ENCODE results near the gene SGMS1.

Gene SGMS1

DNA sequence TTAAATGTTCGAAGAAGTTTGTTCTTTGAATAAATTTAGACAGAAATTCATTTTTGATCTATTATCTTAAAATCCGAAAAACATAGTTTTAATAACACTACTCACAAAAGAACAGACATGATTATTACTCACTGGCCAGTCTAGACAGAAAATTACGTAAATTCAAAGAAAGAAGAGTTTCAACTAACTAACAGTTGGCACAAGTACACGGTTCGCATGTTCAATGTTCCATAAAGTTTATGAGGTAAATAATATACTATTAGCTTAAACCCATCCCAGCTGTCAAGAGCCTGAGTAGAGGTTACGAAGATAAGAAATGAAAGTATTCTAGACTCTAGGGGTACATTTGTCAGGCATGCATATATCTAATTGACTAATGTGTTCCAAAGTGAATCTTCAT is 220.7 kb downstream of the SGMS1 start:
- no peak for DNase-seq (ENCODE audit: low read depth in 2 of 2, low spot score in 1 of 2)

DNA sequence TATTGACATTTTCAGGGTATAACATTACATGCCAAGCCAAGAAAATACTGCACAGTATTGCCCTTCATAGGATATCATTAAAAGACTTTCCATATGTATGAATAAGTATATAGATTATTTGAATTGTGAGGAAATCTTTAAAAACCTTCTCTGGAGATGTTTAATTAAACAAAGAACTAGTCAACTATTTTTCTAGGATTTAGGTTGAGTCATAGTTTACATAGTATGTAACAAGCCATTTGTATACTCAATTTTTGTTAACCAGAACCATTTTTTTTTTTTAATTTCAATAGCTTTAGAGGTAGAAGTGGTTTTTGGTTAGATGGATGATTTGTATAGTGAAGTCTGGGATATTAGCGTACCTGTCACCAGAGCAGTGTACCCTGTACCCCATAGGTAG is 221.3 kb downstream of the SGMS1 start:
- DNase-seq (ENCODE audit: low read depth in 2 of 2, low spot score in 1 of 2) = no peak

DNA sequence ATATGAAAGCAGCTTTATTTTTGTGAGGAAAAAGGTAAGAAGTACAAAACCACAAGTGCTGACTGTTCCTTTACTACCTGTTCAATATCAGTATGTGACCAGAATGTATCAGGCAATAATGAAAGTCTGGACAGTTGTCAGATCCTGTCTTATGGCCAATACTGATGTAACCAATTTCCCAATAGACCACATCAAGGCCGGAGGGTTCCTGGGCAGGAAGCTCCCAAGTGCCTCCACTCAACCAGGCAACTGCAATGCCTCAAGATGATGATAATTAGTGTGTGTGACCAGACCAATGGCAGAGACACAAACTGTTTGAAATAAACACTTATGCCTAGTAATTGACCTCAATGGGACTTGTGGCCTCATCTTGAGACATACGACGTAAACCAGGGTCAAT is 223.1 kb downstream of the SGMS1 start:
- DNase-seq (ENCODE audit: low read depth in 2 of 2, low spot score in 1 of 2) = no peak

DNA sequence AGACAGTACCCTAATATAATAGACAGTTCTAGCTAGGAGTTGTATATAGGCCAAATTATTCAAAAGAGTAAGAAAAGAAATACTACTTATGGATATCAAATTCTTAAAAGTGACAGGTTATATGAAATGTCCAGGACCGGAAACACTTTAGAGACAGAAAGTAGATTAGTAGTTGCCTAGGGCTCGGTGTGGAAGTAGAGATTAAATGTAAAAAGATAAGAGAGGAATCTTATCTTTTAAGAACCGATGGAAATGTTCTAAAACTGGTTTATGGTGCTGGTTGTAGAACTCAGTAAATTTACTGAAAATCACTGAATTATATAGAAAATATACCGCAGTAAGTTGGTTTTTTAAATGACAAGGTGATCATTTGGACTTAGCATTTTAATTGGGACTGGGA is 224.9 kb downstream of the SGMS1 start:
- DNase-seq (ENCODE audit: low read depth in 2 of 2, low spot score in 1 of 2) = no peak

DNA sequence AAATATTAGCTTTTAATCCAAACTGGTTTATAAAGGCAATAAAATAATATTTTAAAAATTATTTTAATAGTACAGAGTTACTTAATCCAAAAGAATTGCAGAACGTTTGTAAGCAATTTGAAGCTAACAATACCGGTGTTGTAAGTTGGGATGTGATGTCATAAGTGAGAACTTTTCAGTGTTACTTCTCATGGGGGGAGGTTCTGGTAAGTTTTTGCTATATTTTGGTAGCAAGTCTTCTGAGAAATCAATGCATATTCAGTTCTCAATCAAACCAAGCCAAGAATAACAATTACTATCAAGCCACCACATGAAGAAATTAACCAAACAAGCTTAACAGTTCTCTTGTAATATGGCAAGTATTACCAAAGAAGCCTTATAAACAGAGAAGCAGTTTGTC is 225.4 kb downstream of the SGMS1 start:
- DNase-seq (ENCODE audit: low read depth in 2 of 2, low spot score in 1 of 2) = no peak

DNA sequence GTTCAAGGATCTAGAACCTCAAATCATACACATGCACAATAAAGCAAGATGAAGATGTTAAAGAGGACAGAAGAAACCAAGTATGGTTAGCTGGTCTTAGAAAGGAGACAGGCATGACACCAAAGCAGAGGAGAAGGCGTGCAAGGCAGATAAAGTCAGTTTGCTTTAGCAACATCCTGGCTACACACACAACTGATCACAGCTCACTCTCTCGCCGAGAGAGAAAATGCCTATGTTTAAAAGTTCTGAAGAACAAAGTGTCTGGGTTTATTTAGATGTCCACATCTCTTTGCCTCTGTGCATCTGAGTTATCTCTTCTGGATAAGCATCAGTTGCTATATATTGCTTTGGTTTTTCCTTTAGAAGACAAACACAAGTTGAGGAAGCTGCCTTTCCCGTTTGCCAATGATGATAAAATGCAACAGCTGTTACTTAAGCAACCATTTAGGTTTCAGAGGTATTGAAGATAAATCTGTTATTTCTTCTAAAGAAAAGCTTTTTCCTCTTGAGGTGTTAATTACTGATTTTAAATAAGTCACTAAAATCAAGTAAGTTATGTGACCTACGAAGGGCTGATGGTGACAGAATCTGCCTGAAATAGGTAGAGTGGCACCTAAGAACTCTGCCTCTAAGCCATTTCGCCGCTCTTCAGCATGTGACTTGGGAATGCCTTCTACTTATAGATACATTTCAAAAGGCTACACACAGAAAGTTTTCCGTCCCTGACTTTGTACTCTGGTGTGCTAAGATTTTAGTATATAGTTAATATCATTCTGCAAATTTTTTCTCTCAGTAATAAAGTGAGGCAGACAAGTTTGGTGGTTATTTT is 226.2 kb downstream of the SGMS1 start:
- DNase-seq (ENCODE audit: low read depth in 2 of 2, low spot score in 1 of 2) = no peak

DNA sequence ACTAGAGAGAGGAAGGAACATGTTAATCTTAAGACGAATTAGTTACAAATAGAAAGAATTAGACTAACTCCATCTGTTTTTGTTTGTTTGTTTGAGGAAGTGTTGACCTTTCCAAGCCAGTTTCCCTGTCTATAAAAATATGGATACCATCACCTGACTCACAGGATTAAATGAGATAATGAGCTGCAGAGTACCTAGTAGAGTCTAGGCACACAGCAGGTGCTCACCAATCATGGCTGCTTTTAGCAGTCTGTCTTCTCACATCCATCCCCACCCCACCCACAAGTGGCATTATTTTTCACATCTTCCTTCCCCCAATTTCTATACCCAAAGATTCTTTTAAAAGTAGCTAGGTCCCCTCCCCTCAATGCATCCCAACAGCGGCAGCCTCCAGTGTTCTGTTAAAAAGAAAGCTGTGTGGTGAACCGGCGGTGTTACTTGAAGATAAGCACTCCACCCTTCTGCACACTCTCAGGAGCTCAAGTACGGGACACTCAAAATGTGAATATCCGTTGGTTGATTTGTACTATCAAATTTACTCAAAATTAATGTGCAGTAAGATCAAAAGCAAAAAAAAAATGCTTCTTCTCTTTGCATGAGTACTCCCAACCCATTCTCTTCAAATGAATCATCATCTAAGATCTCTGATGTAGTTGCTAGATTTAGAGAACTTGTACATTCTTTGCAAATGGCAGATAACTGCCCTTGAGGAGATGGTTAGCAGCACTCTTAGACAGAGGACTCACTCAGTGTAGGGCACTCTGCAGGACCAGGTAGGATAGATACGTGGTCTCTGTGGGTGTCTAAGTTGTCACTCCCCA is 227.1 kb downstream of the SGMS1 start:
- no peak for DNase-seq (ENCODE audit: low read depth in 2 of 2, low spot score in 1 of 2)

DNA sequence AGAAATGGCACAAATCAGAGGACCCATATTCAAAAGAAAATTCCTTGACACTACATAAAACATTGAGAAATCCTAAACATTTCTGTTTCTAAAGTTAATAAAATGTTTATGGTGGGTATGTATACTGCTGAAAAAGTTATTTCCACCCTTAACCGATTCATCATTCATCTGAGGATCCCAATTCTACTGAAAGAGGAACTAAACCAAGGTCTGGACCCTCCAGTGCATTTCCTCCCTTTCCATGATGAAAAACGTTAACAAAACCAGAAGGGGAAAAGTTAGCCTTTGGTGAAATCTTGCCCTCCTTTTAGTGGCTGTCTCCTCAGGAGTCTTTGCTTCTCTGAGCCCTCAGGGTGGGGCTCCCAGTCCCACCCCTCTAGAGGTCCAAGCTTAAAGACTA is 227.9 kb downstream of the SGMS1 start:
- no peak for DNase-seq (ENCODE audit: low read depth in 2 of 2, low spot score in 1 of 2)

DNA sequence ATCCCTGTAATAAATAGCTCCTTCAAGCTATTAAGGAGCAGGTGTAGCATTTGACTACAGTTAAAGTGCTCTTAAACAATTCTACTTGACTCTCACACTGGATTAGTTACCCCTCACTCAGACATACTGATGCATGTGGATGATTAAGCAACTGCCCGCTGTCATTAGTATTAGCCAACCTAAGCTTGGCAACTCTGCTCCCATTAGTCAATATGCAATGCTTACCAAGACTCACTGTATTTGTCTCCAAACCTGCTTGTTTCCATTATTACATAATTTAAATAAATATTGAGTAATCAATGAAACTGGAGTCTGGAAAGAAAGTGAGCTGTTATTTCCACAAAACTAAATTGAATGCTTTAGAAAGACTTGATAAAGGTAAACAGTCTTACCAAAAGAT is 228.5 kb downstream of the SGMS1 start:
- no peak for DNase-seq (ENCODE audit: low read depth in 2 of 2, low spot score in 1 of 2)

DNA sequence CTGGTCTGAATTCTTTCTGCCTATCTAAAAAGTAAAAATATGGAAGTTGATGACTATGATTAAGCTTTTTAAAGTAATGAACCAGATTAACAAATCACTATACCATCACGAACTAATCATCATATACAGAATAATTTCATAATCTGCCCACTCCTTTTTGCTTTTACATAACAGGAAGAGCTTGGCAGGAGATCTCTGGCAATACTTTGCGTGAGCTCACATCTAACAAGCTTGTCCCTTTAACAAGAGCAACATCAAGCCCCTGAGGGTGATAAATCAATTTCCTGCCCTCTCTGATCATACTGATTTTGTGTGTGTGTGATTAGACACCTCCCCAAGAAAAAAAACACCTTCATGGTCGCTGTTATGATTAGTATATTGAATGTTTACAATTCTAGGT is 228.9 kb downstream of the SGMS1 start:
- no peak for DNase-seq (ENCODE audit: low read depth in 2 of 2, low spot score in 1 of 2)

DNA sequence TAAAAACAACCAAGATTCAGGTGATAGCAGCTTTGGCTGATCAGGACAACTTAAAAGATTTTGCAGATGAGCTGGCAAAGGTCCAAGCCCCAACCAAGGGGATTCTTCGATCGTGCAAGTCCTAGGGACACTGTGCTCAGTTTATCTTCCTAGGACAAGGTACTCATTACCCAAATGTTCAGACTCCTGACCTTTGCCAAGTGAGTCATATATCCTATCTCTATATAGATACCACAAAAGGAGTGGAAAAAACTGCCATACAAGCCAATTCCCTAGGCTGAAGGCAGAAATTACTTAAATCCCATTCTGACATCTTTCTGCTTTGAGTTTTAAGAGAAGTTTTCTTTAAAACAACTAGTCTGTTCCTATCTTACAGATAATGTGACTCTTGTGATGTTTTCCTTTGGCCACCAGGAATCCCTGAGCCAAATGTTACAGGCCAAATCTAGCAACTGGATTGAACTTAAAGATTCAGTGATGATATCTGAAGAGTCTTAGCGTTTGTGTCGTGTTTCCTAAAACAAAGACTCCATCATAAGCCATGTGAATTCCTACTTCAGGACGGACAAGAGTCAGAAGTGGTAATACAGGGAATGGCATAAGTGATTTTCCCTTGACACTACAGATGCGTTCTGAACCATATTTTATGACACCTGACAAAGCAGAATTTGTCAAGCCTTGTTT is 229.8 kb downstream of the SGMS1 start:
- no peak for DNase-seq (ENCODE audit: low read depth in 2 of 2, low spot score in 1 of 2)

DNA sequence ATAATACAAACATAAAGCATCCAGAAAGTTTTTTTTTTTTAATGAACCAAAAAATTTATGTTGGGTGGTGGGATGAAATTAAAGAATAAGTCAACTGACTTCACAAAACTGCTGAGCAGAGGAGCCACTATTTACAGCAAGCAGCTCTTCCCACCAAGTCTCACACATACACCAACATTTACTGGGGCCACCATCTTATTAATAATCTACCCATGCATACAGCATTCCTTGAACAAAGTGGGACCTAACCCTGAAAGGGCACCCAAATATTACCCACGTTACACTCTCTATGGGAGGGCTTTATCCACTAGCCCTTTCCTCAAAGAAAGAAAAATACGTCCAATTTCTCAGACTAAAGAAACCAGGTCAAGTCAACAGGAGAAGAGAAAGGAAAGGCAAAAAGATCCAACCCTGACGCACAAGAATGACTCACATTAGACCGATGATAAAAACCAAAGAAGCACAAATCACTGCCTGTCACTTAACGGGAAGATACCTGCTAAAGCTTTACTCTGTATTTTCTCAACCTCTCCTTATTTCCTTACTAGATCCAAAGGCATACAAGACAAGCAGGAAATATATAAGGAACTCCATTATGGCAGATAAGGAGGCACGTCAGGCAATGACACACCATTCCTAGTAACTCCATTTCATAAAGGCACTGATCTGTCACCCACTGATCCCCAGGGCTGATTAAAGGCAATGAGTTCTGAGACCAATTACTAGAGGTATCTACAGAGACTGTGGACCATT is 230.6 kb downstream of the SGMS1 start:
- no peak for DNase-seq (ENCODE audit: low read depth in 2 of 2, low spot score in 1 of 2)

DNA sequence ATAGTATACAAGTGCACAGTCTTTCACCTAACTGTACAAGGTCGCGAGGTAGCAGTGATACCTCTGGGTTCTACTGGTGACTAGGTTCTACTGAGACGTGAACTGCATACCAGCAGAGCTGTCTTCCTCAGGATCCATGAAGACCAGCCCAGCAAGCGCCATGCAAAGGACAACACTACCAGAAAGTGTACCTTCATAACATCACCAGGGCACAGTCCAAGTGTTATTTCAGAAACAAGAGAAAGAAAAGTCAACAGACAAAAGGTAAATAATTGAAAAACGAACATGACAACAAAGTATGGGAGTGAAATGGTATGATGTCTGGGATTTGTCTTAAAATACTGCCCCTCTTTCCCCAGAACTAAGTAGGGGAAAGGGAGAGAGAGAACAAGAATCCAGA is 231.3 kb downstream of the SGMS1 start:
- no peak for DNase-seq (ENCODE audit: low read depth in 2 of 2, low spot score in 1 of 2)

DNA sequence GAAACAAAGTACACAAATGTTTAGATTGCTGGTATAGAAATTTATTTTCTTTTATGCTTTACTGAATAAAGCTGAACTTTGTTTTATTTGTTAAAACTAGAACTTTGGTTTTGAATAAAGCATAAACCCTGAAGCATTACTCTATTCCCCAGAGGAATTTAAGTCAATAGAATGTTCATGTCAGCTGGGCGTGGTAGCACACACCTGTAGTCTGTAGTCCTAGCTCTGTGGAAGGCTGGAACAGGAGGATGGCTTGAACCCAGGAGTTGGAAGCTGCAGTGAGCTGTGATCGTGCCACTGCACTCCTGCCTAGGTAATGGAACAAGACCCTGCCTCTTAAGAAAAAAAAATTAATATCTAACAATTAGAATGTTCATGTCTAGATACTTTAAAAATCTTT is 233.5 kb downstream of the SGMS1 start:
- DNase-seq (ENCODE audit: low read depth in 2 of 2, low spot score in 1 of 2) = no peak

DNA sequence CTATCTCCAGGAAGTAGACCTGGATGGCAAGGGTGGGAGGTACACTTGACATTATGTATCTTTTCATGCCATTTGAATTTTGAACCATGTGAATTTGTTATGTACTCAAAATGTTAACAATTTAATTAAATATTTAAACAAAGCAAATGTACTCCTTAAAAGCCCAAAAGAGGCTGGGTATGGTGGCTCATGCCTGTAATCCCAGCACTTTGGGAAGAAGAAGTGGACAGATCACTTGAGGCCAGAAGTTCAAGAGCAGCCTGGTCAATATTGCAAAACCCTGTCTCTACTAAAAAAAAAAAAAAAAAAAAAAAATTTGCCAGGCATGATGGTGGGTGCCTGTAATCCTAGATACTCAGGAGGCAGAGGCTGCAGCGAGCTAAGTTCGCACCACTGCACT is 235.6 kb downstream of the SGMS1 start:
- DNase-seq (ENCODE audit: low read depth in 2 of 2, low spot score in 1 of 2) = no peak

DNA sequence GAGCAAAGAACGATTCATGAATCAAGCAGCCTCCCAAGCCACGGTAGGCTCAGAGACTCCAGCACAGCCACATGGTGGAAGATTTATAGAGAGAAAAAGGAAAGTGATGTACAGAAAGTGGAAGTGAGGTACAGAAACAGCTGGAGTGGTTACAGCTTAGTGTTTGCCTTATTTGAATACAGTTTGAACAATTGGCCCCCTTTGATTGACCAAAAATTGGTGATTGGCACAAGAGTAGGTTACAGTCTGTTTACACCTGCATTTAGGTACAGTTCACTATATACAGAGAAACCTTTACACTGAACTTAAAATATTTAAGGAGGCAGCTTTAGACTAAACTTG is 236.1 kb downstream of the SGMS1 start:
- DNase-seq (ENCODE audit: low read depth in 2 of 2, low spot score in 1 of 2) = no peak

DNA sequence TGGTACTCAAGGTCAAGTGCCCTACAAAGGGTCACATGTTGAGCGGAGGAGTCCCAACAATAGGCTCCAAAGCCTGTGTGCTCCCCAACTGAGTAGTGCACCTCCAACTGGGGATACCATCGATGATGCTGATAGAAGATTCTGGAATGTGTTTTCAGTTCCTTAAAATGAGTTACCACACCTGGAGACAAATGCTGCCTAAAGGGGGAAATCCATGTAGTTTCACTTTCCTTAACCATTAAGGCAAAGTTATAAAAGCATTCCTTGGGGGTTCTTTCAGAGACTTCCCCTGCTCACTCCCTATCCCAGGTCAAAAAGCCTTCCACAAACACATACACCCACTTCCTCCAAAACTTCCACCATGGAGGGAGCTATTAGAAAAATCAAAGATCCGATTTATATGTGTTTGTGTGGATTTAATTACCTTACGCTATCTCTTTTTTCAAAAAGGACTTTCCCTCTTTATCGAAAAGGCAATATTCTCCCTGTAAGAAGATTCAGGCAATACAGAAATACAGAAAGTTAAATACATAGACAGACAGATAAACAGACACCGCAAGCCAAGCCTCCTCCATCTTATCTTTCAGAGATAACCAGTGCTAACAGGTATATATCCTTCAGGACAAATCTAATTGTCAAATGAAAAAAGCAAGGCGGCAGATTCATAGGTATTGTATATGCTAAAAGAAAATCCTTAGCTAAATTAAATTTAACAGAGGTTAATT is 236.6 kb downstream of the SGMS1 start:
- DNase-seq (ENCODE audit: low read depth in 2 of 2, low spot score in 1 of 2) = no peak

DNA sequence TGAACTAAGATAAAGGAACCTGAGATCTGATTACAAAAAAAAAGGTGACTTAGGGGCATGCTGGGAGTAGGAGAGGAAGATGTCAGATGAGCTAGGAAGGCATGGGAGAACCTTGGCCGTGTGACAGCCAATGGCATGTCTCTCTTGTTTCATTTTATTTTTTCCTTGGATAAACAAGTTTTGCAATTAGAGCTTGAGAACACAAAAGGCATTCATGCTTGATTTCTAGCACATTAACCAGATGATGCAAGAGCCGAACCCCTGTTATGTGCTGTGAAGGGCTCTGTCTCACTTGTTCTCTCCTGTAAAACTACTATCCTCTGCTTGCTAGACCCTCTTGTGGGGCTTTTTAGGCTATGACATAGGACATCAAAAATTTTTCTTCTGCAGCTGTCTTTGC is 238.1 kb downstream of the SGMS1 start:
- DNase-seq (ENCODE audit: low read depth in 2 of 2, low spot score in 1 of 2) = no peak

DNA sequence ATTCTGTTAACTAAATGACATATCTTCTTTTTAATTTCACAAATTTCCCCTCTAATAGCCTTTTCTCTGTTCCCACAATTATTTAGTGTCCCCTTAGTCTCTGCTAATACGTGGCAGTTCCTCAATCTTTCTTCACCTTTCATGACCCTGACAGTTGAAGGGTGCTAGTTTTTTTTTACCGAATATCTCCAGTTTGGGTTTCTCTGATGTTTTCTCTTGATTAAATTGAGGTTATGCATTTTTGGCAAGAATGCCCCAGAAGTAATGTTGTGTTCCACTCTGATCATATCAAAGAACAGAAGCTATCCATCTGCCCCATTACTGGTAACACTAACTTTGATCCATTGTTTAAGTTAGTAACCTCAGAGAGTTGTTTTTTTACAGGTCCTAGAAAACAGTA is 238.9 kb downstream of the SGMS1 start:
- DNase-seq (ENCODE audit: low read depth in 2 of 2, low spot score in 1 of 2) = no peak

DNA sequence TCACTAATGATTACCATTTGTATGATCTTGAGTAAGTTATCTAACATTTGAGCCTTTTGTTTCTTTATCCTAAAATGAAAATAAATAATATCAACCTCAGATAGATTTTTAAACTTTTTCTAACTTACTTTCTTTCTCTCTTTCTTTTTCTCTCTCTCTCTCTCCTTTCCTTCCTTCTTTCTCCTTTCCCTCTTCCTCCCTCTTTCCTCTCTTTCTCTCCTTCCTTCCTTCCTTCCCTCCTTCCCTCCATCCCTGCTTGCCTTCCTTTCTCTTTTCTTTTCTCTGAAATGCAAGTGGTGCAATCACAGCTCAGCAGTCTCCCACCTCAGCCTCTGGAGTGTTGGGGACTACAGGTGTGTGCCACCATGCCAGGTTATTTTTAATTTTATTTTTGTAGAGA is 239.5 kb downstream of the SGMS1 start:
- DNase-seq (ENCODE audit: low read depth in 2 of 2, low spot score in 1 of 2) = no peak

DNA sequence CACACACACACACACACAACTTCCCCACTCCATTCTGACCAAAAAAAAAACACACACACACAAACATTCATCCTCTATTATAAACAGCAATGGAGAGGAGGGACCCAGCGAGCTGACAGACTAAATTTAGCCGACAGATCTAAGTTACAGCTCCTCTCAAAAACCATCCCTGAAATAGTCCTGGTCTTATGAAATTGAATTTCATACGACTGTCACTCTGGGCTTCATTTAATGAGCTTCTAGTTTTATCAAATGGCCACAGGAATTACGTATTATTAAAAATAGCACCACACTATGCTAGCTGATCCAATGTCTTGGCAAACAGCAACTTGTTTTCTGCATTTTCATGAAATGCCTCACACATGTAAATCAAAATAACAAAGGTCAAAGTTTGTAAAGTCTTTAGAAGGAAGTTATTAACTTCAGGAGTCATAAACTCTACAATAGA is 241.2 kb downstream of the SGMS1 start:
- DNase-seq (ENCODE audit: low read depth in 2 of 2, low spot score in 1 of 2) = no peak
